H9 (cell line): ENCODE measurements around the gene DAB2IP. TPM values are rescaled to one million over a fixed set of nuclear protein-coding genes. Genes with fewer than 3 reads are reported as not detected.

Source experiments
- DNase-seq: peaks from one replicate; pipeline ENCODE4 v3.0.0-alpha.2; 2017
- H2AFZ ChIP-seq: one replicate; pipeline ENCODE4 v1.6.1; 2013; ENCODE audit warnings: mild to moderate bottlenecking, low read length, control low read depth, moderate library complexity
- H2AK5ac ChIP-seq: 2 replicates; pipeline ENCODE4 v1.6.1; 2013; ENCODE audit warnings: low read length, control low read depth, mixed read lengths; ENCODE audit not compliant: insufficient read length
- H2BK120ac ChIP-seq: one replicate; pipeline ENCODE4 v1.6.1; 2013; ENCODE audit warnings: low read depth, mild to moderate bottlenecking, low read length, control low read depth, inconsistent platforms; ENCODE audit not compliant: poor library complexity, severe bottlenecking
- H2BK12ac ChIP-seq: 2 replicates; pipeline ENCODE4 v1.6.1; 2013; ENCODE audit warnings: low read length, control low read depth, mixed read lengths, low read depth; ENCODE audit not compliant: insufficient read length
- H2BK15ac ChIP-seq: 2 replicates; pipeline ENCODE4 v1.6.1; 2013; ENCODE audit warnings: low read depth, low read length, control low read depth
- H2BK20ac ChIP-seq: one replicate; pipeline ENCODE4 v1.6.1; 2013; ENCODE audit warnings: low read depth, mild to moderate bottlenecking, low read length, control low read depth, inconsistent platforms; ENCODE audit not compliant: poor library complexity, severe bottlenecking
- H2BK5ac ChIP-seq: 2 replicates; pipeline ENCODE4 v1.6.1; 2013; ENCODE audit warnings: low read length, control low read depth, mixed read lengths; ENCODE audit not compliant: insufficient read length
- H3K14ac ChIP-seq: 2 replicates; pipeline ENCODE4 v1.6.1; 2013; ENCODE audit warnings: low read length, control low read depth; ENCODE audit not compliant: insufficient read depth
- H3K18ac ChIP-seq: 2 replicates; pipeline ENCODE4 v1.6.1; 2013; ENCODE audit warnings: low read depth, mild to moderate bottlenecking, mixed read lengths, low read length, control low read depth; ENCODE audit not compliant: insufficient read length
- H3K23ac ChIP-seq: 2 replicates; pipeline ENCODE4 v1.6.1; 2013; ENCODE audit warnings: low read length, control low read depth, mixed read lengths, low read depth; ENCODE audit not compliant: insufficient read length
- H3K23me2 ChIP-seq: 2 replicates; pipeline ENCODE4 v1.6.1; 2013; ENCODE audit warnings: low read depth, mild to moderate bottlenecking, mixed read lengths, low read length, control low read depth; ENCODE audit not compliant: insufficient read length, poor library complexity, severe bottlenecking
- H3K27ac ChIP-seq: 2 replicates; pipeline ENCODE4 v1.5.1; 2013; ENCODE audit warnings: low read length, control low read depth, mixed read lengths, low read depth; ENCODE audit not compliant: insufficient read length
- H3K27me3 ChIP-seq: 2 replicates; pipeline ENCODE4 v1.6.1; 2013; ENCODE audit warnings: low read length, control low read depth, inconsistent platforms; ENCODE audit not compliant: insufficient read depth
- H3K4ac ChIP-seq: 2 replicates; pipeline ENCODE4 v1.6.1; 2013; ENCODE audit warnings: low read depth, mild to moderate bottlenecking, control low read depth, inconsistent platforms, low read length, moderate library complexity
- H3K4me1 ChIP-seq: 2 replicates; pipeline ENCODE4 v1.6.1; 2013; ENCODE audit warnings: low read length, control low read depth, inconsistent platforms; ENCODE audit not compliant: insufficient read depth
- H3K4me2 ChIP-seq: 2 replicates; pipeline ENCODE4 v1.6.1; 2013; ENCODE audit warnings: low read length, control low read depth, mixed read lengths; ENCODE audit not compliant: insufficient read length, insufficient read depth
- H3K56ac ChIP-seq: 2 replicates; pipeline ENCODE4 v1.6.1; 2013; ENCODE audit warnings: low read depth, mild to moderate bottlenecking, mixed read lengths, low read length, control low read depth; ENCODE audit not compliant: insufficient read length
- H3K79me1 ChIP-seq: 2 replicates; pipeline ENCODE4 v1.6.1; 2013; ENCODE audit warnings: low read depth, mild to moderate bottlenecking, moderate library complexity, low read length, control low read depth, inconsistent platforms; ENCODE audit not compliant: insufficient read depth, poor library complexity, severe bottlenecking
- H3K79me2 ChIP-seq: 2 replicates; pipeline ENCODE4 v1.6.1; 2013; ENCODE audit warnings: low read length, control low read depth, inconsistent platforms; ENCODE audit not compliant: insufficient read depth
- H3K9ac ChIP-seq: 2 replicates; pipeline ENCODE4 v1.6.1; 2013; ENCODE audit warnings: low read length, control low read depth, mixed read lengths; ENCODE audit not compliant: insufficient read length; ENCODE audit errors: extremely low read depth
- H3K9me3 ChIP-seq: one replicate; pipeline ENCODE4 v1.6.1; 2013; ENCODE audit warnings: low read depth, low read length, inconsistent platforms; ENCODE audit not compliant: control insufficient read depth
- H3T11ph ChIP-seq: one replicate; pipeline ENCODE4 v1.6.1; 2013; ENCODE audit warnings: mild to moderate bottlenecking, low read length, control low read depth, inconsistent platforms
- H4K20me1 ChIP-seq: one replicate; pipeline ENCODE4 v1.6.1; 2013; ENCODE audit not compliant: control insufficient read depth, insufficient read length, insufficient read depth
- H4K5ac ChIP-seq: 2 replicates; pipeline ENCODE4 v1.6.1; 2013; ENCODE audit warnings: low read depth, mild to moderate bottlenecking, mixed read lengths, low read length, control low read depth; ENCODE audit not compliant: insufficient read length
- H4K8ac ChIP-seq: replicated peaks from 2 replicates; pipeline ENCODE4 v1.6.1; 2013; ENCODE audit warnings: low read length, control low read depth, mixed read lengths, low read depth; ENCODE audit not compliant: insufficient read length
- H4K91ac ChIP-seq: 2 replicates; pipeline ENCODE4 v1.6.1; 2013; ENCODE audit warnings: low read depth, mild to moderate bottlenecking, moderate library complexity, mixed read lengths, low read length, control low read depth; ENCODE audit not compliant: insufficient read length
- H3K27ac Mint-ChIP-seq, 3 experiments: 2 replicates in 2 of 3; 3 replicates in 1 of 3; pipeline ENCODE4 v1.8.0; 2020 to 2021; ENCODE audit warnings: mixed read lengths in 3 of 3, mild to moderate bottlenecking in 1 of 3, moderate library complexity in 1 of 3
- H3K27me3 Mint-ChIP-seq: 2 replicates; pipeline ENCODE4 v1.8.0; 2021; ENCODE audit warnings: low read depth, mild to moderate bottlenecking, moderate library complexity, mixed read lengths
- H3K36me3 Mint-ChIP-seq, 3 experiments: 2 replicates in 2 of 3; 3 replicates in 1 of 3; pipeline ENCODE4 v1.8.0; 2020 to 2021; ENCODE audit warnings: low read depth in 3 of 3, mixed read lengths in 3 of 3; ENCODE audit not compliant: insufficient read depth in 1 of 3
- H3K4me1 Mint-ChIP-seq, 2 experiments: 2 replicates each; pipeline ENCODE4 v1.8.0; 2020; ENCODE audit warnings: mixed read lengths in 2 of 2
- H3K4me3 Mint-ChIP-seq, 2 experiments: 2 replicates in 1 of 2; 3 replicates in 1 of 2; pipeline ENCODE4 v1.8.0; 2020 to 2021; ENCODE audit warnings: mild to moderate bottlenecking in 2 of 2, mixed read lengths in 2 of 2, moderate library complexity in 1 of 2
- H3K9me3 Mint-ChIP-seq, 2 experiments: 2 replicates in 1 of 2; 3 replicates in 1 of 2; pipeline ENCODE4 v1.8.0; 2020; ENCODE audit warnings: mild to moderate bottlenecking in 2 of 2, mixed read lengths in 2 of 2, moderate library complexity in 1 of 2
- WGBS: extraction: QIAGEN DNeasy Blood & Tissue Kit; methylation state at CpG from one replicate; pipeline ENCODE4 v1.1.7; 2013; ENCODE audit warnings: missing lambda C conversion rate, low lambda C conversion rate, mixed read lengths; ENCODE audit not compliant: insufficient read length; ENCODE audit errors: extremely low coverage; 5-methylcytosine and 5-hydroxymethylcytosine counted together
- total RNA-seq: library from RNA; stranded (reverse); gene quantifications from 2 replicates; pipeline ENCODE4 v1.2.1, GENCODE V29; 2021
- TF ChIP-seq, protein P1 (sequence below): fragments of 200-600 bp; sonication (generic); conservative IDR thresholded peaks from 3 replicates; pipeline ENCODE4 v1.8.0; 2021; ENCODE audit warnings: antibody characterized with exemption, mild to moderate bottlenecking

The DAB2IP gene
- total RNA-seq, 1 experiment from 2014 or later = 22.6 TPM

DNA sequence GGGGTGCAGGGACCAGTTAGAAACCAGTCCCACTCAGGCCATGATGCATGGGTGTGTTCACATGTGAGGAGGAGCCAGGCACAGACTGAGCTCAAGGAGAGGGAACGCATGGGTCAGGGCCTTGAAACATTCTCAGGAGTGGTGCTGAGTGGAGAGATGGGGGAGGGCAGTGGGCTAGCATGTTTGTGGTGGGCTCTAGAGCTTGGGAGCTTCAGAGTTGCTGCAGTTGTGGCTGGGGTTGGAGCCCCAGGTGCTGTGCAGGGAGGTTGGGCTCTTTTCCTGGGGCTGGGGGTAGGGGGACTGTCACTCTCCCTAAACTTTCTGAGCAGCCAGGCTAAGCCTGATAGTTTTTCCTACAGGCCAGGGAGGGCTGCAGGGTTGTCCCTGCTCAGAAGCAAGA is 95.4 kb downstream of the DAB2IP start:
- Histone ChIP-seq H4K20me1 (peaks cover 3% of the 10 kb centered on the region), H4K91ac (no peak overlapping the region), H2BK15ac (no peak overlapping the region), H2BK120ac (no peak overlapping the region), H2AFZ (no peak overlapping the region), H3K23ac (no peak overlapping the region), H3T11ph (no peak overlapping the region), H3K27ac (no peak overlapping the region), H3K14ac (peak overlapping the region; percentile 50; the same call in 1 of the 2 replicates), H2BK12ac (no peak overlapping the region), H3K79me2 (no peaks in the 10 kb centered on the region), H2BK20ac (no peak overlapping the region), H3K56ac (no peak overlapping the region), H3K9ac (no peak overlapping the region), H2BK5ac (no peak overlapping the region), H2AK5ac (no peak overlapping the region), H3K18ac (no peak overlapping the region), H3K4ac (no peak overlapping the region), H3K27me3 (no peaks in the 10 kb centered on the region), H4K8ac (no peak overlapping the region), H4K5ac (no peak overlapping the region), H3K9me3 (no peaks in the 10 kb centered on the region), H3K23me2 (no peaks in the 10 kb centered on the region), H3K4me2 (no peak overlapping the region), H3K79me1 (no peaks in the 10 kb centered on the region), H3K4me1 (peaks cover under 1% of the 10 kb centered on the region; the same call in 1 of the 2 replicates)
- H3K27ac Mint-ChIP-seq = peak overlapping the region; percentile 62 to 87 (median 82); a peak in 6 of 7 replicates
- TF ChIP-seq, protein P1, sequence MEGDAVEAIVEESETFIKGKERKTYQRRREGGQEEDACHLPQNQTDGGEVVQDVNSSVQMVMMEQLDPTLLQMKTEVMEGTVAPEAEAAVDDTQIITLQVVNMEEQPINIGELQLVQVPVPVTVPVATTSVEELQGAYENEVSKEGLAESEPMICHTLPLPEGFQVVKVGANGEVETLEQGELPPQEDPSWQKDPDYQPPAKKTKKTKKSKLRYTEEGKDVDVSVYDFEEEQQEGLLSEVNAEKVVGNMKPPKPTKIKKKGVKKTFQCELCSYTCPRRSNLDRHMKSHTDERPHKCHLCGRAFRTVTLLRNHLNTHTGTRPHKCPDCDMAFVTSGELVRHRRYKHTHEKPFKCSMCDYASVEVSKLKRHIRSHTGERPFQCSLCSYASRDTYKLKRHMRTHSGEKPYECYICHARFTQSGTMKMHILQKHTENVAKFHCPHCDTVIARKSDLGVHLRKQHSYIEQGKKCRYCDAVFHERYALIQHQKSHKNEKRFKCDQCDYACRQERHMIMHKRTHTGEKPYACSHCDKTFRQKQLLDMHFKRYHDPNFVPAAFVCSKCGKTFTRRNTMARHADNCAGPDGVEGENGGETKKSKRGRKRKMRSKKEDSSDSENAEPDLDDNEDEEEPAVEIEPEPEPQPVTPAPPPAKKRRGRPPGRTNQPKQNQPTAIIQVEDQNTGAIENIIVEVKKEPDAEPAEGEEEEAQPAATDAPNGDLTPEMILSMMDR = no peak
- no CpG with 5 or more reads among the region's 1 CpG for WGBS
- DNase-seq = no peak
- no peaks in the 10 kb centered on the region for H3K9me3 Mint-ChIP-seq
- H3K27me3 Mint-ChIP-seq = no peaks in the 10 kb centered on the region
- no peak overlapping the region for H3K4me3 Mint-ChIP-seq
- no peaks in the 10 kb centered on the region; a peak in 1 of 7 replicates for H3K36me3 Mint-ChIP-seq
- peaks cover 13 to 16% of the 10 kb centered on the region in 2 experiments for H3K4me1 Mint-ChIP-seq
